ENCODE measurements around the gene TSPEAR.

The TSPEAR gene

DNA sequence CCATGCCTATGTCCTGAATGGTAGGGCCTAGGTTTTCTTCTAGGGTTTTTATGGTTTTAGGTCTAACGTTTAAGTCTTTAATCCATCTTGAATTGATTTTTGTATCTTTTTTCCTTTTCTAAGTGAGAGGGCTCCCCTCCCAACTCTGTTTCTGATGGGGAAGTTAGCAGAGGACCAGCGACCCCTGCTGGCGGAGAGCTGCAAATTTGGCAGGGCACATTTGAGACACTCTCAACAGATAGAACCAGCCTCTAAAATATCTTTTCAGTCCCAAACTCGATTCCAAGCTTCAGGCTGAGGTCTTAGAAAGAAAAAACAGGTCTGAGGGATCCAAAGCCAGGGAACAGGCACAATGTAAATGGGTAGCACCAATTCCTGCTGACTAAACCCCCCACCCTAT is 223.5 kb downstream of the TSPEAR start:
- peaks cover 34% of the 10 kb centered on the region for H3K27me3 ChIP-seq
- TF ChIP-seq, protein P1, sequence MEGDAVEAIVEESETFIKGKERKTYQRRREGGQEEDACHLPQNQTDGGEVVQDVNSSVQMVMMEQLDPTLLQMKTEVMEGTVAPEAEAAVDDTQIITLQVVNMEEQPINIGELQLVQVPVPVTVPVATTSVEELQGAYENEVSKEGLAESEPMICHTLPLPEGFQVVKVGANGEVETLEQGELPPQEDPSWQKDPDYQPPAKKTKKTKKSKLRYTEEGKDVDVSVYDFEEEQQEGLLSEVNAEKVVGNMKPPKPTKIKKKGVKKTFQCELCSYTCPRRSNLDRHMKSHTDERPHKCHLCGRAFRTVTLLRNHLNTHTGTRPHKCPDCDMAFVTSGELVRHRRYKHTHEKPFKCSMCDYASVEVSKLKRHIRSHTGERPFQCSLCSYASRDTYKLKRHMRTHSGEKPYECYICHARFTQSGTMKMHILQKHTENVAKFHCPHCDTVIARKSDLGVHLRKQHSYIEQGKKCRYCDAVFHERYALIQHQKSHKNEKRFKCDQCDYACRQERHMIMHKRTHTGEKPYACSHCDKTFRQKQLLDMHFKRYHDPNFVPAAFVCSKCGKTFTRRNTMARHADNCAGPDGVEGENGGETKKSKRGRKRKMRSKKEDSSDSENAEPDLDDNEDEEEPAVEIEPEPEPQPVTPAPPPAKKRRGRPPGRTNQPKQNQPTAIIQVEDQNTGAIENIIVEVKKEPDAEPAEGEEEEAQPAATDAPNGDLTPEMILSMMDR (IDR thresholded peaks at IDR 0.05; ENCODE audit: low read depth, low read length) = peak; percentile 66
- no peaks in the 10 kb centered on the region for H3K9me3 ChIP-seq
- H3K4me3 ChIP-seq (ENCODE audit: low read depth, low read length) = no peak overlapping the region
- H3K36me3 ChIP-seq = no peaks in the 10 kb centered on the region
- H3K4me1 ChIP-seq = no peaks in the 10 kb centered on the region
- DNase-seq = peak; percentile 43

DNA sequence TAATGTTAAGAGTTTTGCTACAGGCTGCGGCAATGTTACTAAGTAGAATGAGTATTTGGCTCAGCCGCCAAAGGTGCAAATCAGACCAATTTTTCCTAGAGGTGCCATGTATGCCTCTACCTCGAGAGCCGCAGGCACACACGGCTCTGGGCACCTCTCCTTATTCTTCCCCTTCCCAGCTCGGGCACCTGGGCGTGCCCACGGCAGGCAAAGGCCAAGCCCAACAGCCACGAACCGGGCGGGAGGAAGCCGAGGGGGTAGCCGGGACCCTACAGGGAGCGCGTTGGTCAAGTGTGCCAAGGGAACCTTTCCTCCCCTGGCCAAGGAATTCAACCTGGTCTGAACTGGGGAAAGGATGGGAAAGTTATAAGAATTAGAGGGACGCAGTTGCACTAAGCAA is 225.1 kb downstream of the TSPEAR start:
- no peaks in the 10 kb centered on the region for H3K9me3 ChIP-seq
- H3K36me3 ChIP-seq = no peaks in the 10 kb centered on the region
- H3K27me3 ChIP-seq = peaks cover 29% of the 10 kb centered on the region
- no peak for DNase-seq
- no peaks in the 10 kb centered on the region for H3K4me1 ChIP-seq
- H3K4me3 ChIP-seq (ENCODE audit: low read depth, low read length) = no peak overlapping the region
- TF ChIP-seq, protein P1 (IDR thresholded peaks at IDR 0.05; ENCODE audit: low read depth, low read length) = no peak

DNA sequence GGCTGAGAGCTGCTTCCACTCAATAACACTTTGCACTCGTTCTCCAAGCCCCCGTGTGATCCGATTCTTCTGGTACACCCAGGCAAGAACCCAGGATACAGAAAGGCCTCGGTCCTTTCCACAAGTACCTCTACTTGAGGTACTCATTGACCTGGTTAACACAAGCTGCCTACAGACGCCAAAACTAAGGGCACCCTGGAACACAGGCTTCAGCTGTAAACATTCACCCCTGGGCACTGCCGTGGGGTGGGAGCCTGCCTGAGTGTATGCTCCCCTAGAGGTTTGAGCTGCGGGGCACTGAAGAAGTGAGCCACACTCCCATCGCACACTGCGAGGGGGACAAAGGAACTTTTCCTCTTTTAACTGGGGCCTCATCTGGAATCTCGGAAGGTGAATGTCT is 225.6 kb downstream of the TSPEAR start:
- H3K36me3 ChIP-seq = no peaks in the 10 kb centered on the region
- no peaks in the 10 kb centered on the region for H3K9me3 ChIP-seq
- TF ChIP-seq, protein P1 (IDR thresholded peaks at IDR 0.05; ENCODE audit: low read depth, low read length) = no peak
- no peak overlapping the region for H3K4me3 ChIP-seq (ENCODE audit: low read depth, low read length)
- H3K4me1 ChIP-seq = no peaks in the 10 kb centered on the region
- H3K27me3 ChIP-seq = peaks cover 27% of the 10 kb centered on the region
- no peak for DNase-seq

DNA sequence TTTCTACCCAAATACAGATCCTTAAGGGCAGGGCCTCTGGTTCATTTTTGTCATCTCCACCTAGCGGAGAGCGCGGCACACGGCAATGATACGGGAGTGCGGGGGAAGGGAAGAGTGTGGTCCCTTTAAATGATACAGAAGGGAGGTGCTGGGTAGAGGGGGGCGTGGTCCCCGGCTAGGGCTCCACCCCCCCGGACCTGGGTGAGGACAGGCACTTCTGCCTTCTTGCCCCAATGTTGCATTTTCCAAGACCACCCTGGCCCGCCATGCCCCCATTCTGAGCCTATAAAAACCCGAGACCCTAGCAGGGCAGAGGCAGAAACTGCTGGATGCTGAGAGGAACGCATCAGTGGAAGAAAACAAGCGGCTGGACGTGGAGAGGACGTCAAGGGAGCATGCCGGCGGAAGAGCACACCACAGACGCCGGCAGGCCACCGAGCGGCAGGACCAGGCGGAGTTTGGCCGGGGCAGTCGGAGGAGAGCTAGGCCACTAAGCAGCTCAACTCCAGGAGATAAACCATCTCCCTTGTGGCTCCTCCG is 226.0 kb downstream of the TSPEAR start:
- Histone ChIP-seq H3K4me3 (ENCODE audit: low read depth, low read length) (no peak overlapping the region), H3K4me1 (no peaks in the 10 kb centered on the region), H3K9me3 (no peaks in the 10 kb centered on the region), H3K36me3 (no peaks in the 10 kb centered on the region), H3K27me3 (peaks cover 25% of the 10 kb centered on the region)
- no peak for DNase-seq
- TF ChIP-seq, protein P1 (IDR thresholded peaks at IDR 0.05; ENCODE audit: low read depth, low read length) = no peak

DNA sequence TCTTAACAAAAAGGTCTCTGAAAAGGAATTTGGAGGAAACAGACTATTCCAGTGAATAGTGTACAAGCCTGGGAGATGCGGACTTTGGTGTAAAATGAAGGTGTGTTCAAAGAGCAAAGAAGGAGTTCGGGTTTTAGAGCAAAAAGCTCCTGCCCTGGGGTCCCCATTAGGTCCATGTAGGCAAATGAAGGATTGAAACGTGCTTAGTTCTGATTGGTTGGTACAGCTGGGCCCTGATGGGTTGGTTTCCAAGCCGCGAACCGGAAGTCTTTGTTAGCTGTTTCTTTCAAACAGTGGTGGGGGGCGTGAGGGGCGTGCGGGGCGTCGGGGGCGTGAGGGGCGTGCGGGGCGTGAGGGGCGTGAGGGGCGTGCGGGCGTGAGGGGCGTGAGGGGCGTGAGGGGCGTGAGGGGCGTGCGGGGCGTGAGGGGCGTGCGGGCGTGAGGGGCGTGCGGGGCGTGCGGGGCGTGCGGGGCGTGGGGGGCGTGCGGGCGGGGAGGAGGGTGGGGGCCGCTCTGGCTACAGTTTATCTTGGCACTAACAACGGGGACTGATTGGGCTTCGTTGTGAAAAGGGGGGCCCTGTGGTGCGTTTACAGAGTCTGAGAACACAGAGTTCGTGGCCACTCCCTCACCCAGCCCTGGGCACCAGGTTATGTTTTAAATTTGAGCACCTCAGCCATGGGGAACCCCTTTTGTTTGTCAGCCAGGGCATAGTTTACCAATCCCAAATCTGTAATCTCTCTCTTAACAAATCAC is 226.7 kb downstream of the TSPEAR start:
- TF ChIP-seq, protein P1 (IDR thresholded peaks at IDR 0.05; ENCODE audit: low read depth, low read length) = no peak
- Histone ChIP-seq H3K9me3 (no peaks in the 10 kb centered on the region), H3K27me3 (peaks cover 25% of the 10 kb centered on the region), H3K4me3 (ENCODE audit: low read depth, low read length) (no peak overlapping the region), H3K4me1 (no peaks in the 10 kb centered on the region), H3K36me3 (no peaks in the 10 kb centered on the region)
- no peak for DNase-seq
